ENCODE measurements around the gene SAMMSON. TPM values are rescaled to one million over a fixed set of nuclear protein-coding genes. Genes with fewer than 3 reads are reported as not detected.

SAMMSON gene
- total RNA-seq, 1 donor from 2014 or later = not detected

DNA sequence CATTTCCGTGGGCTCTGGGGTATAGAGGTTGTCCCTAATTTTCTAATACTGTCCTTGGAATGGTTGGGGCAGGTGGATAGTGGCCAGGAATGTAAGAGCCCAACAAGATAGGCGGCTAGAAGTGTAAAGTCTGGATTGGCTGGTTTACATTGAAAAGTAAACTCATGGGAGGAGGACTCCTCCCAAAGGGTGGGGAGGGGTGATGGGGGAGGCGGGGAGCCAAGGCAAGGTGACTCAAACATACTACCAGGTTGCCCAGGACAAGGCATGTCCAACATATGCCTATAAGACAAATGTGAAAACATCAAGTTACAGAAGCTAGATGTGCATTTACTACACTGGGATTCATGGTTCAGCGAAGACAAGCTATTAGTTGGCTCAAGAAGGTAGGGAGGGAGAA lies 14.3 kb upstream of the SAMMSON start:
- Mint-ChIP-seq H3K27ac (no peak overlapping the region), H3K4me1 (peaks cover 28% of the 10 kb centered on the region), H3K36me3 (ENCODE audit: low read depth) (no peaks in the 10 kb centered on the region), H3K9me3 (no peaks in the 10 kb centered on the region), H3K4me3 (no peak overlapping the region), H3K27me3 (no peaks in the 10 kb centered on the region)
- intact Hi-C loops (cut with micrococcal nuclease) = no loop called here
- ChIA-PET POLR2A (interaction anchor here (0.7 kb wide), 1 partner anchor 1144 kb away, joined by 3 read pairs; no protein-coding TSS in a partner anchor), CTCF (no interaction called here)
- TF ChIP-seq, protein P1, sequence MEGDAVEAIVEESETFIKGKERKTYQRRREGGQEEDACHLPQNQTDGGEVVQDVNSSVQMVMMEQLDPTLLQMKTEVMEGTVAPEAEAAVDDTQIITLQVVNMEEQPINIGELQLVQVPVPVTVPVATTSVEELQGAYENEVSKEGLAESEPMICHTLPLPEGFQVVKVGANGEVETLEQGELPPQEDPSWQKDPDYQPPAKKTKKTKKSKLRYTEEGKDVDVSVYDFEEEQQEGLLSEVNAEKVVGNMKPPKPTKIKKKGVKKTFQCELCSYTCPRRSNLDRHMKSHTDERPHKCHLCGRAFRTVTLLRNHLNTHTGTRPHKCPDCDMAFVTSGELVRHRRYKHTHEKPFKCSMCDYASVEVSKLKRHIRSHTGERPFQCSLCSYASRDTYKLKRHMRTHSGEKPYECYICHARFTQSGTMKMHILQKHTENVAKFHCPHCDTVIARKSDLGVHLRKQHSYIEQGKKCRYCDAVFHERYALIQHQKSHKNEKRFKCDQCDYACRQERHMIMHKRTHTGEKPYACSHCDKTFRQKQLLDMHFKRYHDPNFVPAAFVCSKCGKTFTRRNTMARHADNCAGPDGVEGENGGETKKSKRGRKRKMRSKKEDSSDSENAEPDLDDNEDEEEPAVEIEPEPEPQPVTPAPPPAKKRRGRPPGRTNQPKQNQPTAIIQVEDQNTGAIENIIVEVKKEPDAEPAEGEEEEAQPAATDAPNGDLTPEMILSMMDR (IDR thresholded peaks at IDR 0.05) = no peak
- ATAC-seq (ENCODE audit: low read depth) (no peak), DNase-seq (no peak)

DNA sequence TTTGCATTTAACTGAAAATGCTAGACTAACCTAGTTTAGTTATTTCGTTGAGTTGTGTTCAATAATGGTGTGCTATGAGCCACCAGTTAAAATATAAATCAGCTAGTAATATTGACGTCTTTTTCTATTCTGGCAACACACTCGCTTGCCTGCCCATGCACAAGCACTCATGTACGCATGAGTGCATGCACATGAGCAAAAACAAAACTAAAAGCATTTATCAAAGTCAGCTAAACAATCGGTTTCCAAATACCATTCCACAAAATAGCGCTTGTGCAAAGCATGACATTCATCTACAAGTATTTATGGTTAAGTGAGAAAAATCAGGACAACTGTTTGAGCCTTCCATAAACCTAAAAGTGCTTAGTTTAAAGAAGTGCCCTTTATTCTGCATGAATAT lies 13.1 kb upstream of the SAMMSON start:
- H3K27me3 Mint-ChIP-seq = no peaks in the 10 kb centered on the region
- ChIA-PET CTCF (no interaction called here), POLR2A (no interaction called here)
- H3K4me3 Mint-ChIP-seq = no peak overlapping the region
- TF ChIP-seq, protein P1 (IDR thresholded peaks at IDR 0.05) = no peak
- ATAC-seq (ENCODE audit: low read depth) (no peak), DNase-seq (no peak)
- no peaks in the 10 kb centered on the region for H3K36me3 Mint-ChIP-seq (ENCODE audit: low read depth)
- intact Hi-C loops (cut with micrococcal nuclease) = no loop called here
- H3K9me3 Mint-ChIP-seq = no peaks in the 10 kb centered on the region
- peaks cover 28% of the 10 kb centered on the region for H3K4me1 Mint-ChIP-seq
- no peak overlapping the region for H3K27ac Mint-ChIP-seq

GRCh38 chr3:69987833-69988232 lies 11.7 kb upstream of the SAMMSON start:
- Mint-ChIP-seq H3K27ac (no peak overlapping the region), H3K27me3 (no peaks in the 10 kb centered on the region), H3K4me1 (peaks cover 28% of the 10 kb centered on the region), H3K9me3 (no peaks in the 10 kb centered on the region), H3K36me3 (ENCODE audit: low read depth) (no peaks in the 10 kb centered on the region), H3K4me3 (no peak overlapping the region)
- TF ChIP-seq, protein P1 (IDR thresholded peaks at IDR 0.05) = no peak
- ChIA-PET CTCF (no interaction called here), POLR2A (no interaction called here)
- no peak for ATAC-seq (ENCODE audit: low read depth)
- intact Hi-C loops (cut with micrococcal nuclease) = no loop called here
- no peak for DNase-seq

DNA sequence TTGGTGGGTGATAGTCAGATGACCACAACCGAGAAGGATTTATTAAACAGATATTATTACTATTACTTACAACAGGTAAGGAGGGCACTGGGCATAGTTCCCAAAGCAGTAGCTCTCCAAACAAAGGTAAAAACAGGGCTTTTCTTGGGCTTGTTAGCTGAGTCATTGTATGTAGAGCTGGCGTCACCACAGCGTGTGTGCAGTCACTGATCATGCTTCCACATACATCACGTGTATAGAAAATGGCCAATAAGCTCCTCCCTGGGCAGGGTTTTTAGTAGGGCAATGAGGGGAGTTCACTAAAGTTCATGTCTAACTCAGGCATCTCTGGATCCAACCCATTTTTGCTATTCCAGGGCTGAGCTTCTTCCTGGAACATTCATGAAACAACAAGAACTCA lies 5.8 kb upstream of the SAMMSON start:
- H3K9me3 Mint-ChIP-seq = no peaks in the 10 kb centered on the region
- DNase-seq = no peak
- CTCF ChIA-PET = no interaction called here
- no peaks in the 10 kb centered on the region for H3K27me3 Mint-ChIP-seq
- POLR2A ChIA-PET = no interaction called here
- H3K36me3 Mint-ChIP-seq (ENCODE audit: low read depth) = no peaks in the 10 kb centered on the region
- TF ChIP-seq, protein P1 (IDR thresholded peaks at IDR 0.05) = no peak
- intact Hi-C loops (cut with micrococcal nuclease) = no loop called here
- no peak overlapping the region for H3K27ac Mint-ChIP-seq
- no peak for ATAC-seq (ENCODE audit: low read depth)
- H3K4me1 Mint-ChIP-seq = no peaks in the 10 kb centered on the region
- no peak overlapping the region for H3K4me3 Mint-ChIP-seq

DNA sequence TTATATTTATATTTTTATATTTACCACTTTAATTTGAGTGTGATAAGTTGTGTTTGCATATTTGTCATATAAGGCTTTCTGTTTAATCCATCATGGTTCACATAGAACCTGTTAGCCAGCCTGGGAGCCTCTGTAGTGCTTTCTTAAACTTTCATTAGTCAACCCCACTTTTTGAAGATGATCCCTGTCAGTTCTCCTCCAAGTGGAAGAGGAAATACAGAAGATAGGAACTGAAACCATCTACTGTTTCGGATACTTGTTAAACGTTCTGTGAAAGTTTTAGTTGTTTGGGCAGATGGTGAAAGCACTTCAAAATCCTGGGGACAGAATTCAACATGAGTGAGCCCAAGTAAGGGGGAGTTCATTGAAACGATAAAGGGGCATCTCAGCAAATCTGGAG lies 4.6 kb upstream of the SAMMSON start:
- CTCF ChIA-PET = no interaction called here
- no peaks in the 10 kb centered on the region for H3K4me1 Mint-ChIP-seq
- no peaks in the 10 kb centered on the region for H3K36me3 Mint-ChIP-seq (ENCODE audit: low read depth)
- POLR2A ChIA-PET = no interaction called here
- intact Hi-C loops (cut with micrococcal nuclease) = no loop called here
- no peaks in the 10 kb centered on the region for H3K9me3 Mint-ChIP-seq
- H3K4me3 Mint-ChIP-seq = no peak overlapping the region
- DNase-seq (no peak), ATAC-seq (ENCODE audit: low read depth) (no peak)
- TF ChIP-seq, protein P1 (IDR thresholded peaks at IDR 0.05) = no peak
- H3K27ac Mint-ChIP-seq = no peak overlapping the region
- no peaks in the 10 kb centered on the region for H3K27me3 Mint-ChIP-seq
